ENCODE measurements around the gene PMEPA1.

PMEPA1 gene

DNA sequence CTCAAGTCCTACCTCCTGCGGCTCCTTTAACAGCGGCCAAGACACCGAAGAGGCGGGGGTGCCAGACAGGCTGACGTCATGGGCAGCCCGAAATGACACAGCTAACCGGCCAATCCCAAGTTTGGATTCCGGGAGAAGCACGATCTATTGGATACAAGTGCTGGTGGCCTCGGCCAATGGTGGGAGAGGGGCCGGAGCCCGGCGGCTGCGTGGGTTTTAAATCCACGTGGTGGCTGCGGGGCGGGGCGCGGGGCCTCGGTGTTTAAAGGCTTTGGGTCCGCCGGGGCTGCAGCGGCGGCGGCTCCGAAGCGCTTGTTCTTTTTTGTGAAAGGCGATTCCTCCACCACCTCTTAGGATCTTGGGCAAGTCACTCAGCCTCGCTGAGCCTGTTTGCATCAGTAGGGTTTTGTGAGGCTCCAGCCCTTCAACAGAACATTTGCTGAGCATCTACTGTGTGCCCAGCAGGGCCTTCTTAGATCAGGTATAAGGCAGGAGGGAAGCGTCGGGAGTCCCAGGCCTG lies 8.7 kb upstream of the PMEPA1 start (continued):
- no peak for TF ChIP-seq PRDM2 (tag by site-specific recombination; IDR thresholded peaks at IDR 0.05; ENCODE audit: borderline replicate concordance)
- no peak for TF ChIP-seq ZNF2 (tag by site-specific recombination; IDR thresholded peaks at IDR 0.05)

GRCh38 chr20:57717797-57718196 lies 8.0 kb upstream of the PMEPA1 start:
- Histone ChIP-seq H3K27ac (ENCODE audit: extremely low read depth, low read depth, low read length) (no peak overlapping the region), H3K36me3 (ENCODE audit: control insufficient read depth in 2 of 2, insufficient read depth in 1 of 2, low read length in 2 of 2) (no peaks in the 10 kb centered on the region), H3K4me1 (ENCODE audit: control insufficient read depth, insufficient read depth, low read length) (peaks cover 4% of the 10 kb centered on the region; the same call in 1 of the 2 replicates), H3K9me3 (ENCODE audit: control insufficient read depth, insufficient read depth, low read depth, low read length) (no peaks in the 10 kb centered on the region), H3K4me3 (ENCODE audit: low read depth, low read length) (no peak overlapping the region)
- no peak for TF ChIP-seq ZNF184 (tag by site-specific recombination; IDR thresholded peaks at IDR 0.05)
- TF ChIP-seq ZNF544 (tag by site-specific recombination; IDR thresholded peaks at IDR 0.05): no peak
- TF ChIP-seq, protein P1, sequence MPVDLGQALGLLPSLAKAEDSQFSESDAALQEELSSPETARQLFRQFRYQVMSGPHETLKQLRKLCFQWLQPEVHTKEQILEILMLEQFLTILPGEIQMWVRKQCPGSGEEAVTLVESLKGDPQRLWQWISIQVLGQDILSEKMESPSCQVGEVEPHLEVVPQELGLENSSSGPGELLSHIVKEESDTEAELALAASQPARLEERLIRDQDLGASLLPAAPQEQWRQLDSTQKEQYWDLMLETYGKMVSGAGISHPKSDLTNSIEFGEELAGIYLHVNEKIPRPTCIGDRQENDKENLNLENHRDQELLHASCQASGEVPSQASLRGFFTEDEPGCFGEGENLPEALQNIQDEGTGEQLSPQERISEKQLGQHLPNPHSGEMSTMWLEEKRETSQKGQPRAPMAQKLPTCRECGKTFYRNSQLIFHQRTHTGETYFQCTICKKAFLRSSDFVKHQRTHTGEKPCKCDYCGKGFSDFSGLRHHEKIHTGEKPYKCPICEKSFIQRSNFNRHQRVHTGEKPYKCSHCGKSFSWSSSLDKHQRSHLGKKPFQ (tag by site-specific recombination; IDR thresholded peaks at IDR 0.05): no peak
- CTCF ChIA-PET: no interaction called here
- POLR2A ChIA-PET: interaction anchor here (1.1 to 1.6 kb wide), 2 partner anchors 8 to 31 kb away, joined by 3 to 13 read pairs; partner anchors contain the start of gene PMEPA1

DNA sequence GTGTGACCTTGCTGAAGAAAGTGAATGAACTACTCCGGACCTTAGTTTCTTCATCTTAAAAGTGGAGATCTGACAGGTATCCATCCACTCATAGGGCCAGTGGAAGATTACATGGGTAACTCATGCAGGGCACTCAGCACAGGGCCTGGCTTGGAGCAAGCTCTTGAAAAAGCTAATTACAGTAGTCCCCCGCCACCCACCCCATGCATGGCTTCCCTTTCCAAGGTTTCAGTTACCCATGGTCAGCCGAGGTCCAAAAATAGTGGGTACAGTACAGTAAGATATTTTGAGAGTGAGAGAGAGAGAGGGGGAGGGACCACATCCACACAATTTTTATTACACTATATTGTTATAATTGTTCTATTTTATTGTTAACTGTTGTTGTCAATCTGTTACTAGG lies 7.1 kb upstream of the PMEPA1 start:
- H3K4me1 ChIP-seq (ENCODE audit: control insufficient read depth, insufficient read depth, low read length): peaks cover 4% of the 10 kb centered on the region; the same call in 1 of the 2 replicates

DNA sequence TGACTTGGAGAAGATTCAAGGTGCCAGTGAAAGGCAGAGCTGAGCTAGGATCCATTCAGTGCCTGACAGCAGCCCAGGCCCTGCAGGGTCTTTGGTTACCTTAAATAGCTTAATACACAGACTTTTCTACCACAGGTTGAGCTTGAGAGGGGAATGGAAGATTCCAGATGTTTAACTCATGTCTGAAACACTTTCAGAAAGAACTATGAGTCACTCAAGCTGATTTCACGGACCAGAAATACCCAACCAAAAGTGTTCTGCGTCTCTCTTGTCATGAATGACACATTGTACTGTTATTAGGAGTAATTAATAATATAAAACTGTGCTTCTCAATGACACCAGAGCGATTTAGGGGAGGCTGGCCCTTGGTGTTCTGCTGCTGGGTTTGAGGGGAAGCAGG lies 6.4 kb upstream of the PMEPA1 start:
- no peaks in the 10 kb centered on the region for H3K36me3 ChIP-seq (ENCODE audit: control insufficient read depth in 2 of 2, insufficient read depth in 1 of 2, low read length in 2 of 2)
- POLR2A ChIA-PET: no interaction called here
- no peak overlapping the region for H3K27ac ChIP-seq (ENCODE audit: extremely low read depth, low read depth, low read length)
- no peak overlapping the region for H3K4me3 ChIP-seq (ENCODE audit: low read depth, low read length)
- peaks cover 4% of the 10 kb centered on the region; the same call in 1 of the 2 replicates for H3K4me1 ChIP-seq (ENCODE audit: control insufficient read depth, insufficient read depth, low read length)
- CTCF ChIA-PET: no interaction called here
- H3K9me3 ChIP-seq (ENCODE audit: control insufficient read depth, insufficient read depth, low read depth, low read length): no peaks in the 10 kb centered on the region
- TF ChIP-seq, protein P1 (tag by site-specific recombination; IDR thresholded peaks at IDR 0.05): no peak
- TF ChIP-seq ZNF776 (tag by site-specific recombination; IDR thresholded peaks at IDR 0.05; ENCODE audit: borderline replicate concordance): no peak
- no peak for TF ChIP-seq ZNF513 (tag by site-specific recombination; IDR thresholded peaks at IDR 0.05)
- no peak for TF ChIP-seq ZNF529 (tag by site-specific recombination; IDR thresholded peaks at IDR 0.05; ENCODE audit: insufficient replicate concordance)
- TF ChIP-seq ZBTB10 (tag by site-specific recombination; IDR thresholded peaks at IDR 0.05): no peak
- no peak for TF ChIP-seq ZNF132 (tag by site-specific recombination; IDR thresholded peaks at IDR 0.05; ENCODE audit: borderline replicate concordance)
- TF ChIP-seq ZBTB7A (tag by site-specific recombination; IDR thresholded peaks at IDR 0.05; ENCODE audit: low read depth): no peak
- no peak for TF ChIP-seq ZNF544 (tag by site-specific recombination; IDR thresholded peaks at IDR 0.05)

More for the DNA sequence above, 7.1 kb upstream of the PMEPA1 start:
- no peak for TF ChIP-seq ZNF473 (tag by site-specific recombination; IDR thresholded peaks at IDR 0.05)
- TF ChIP-seq ZNF488 (tag by site-specific recombination; IDR thresholded peaks at IDR 0.05): no peak
- no peak for TF ChIP-seq GLI4 (tag by site-specific recombination; IDR thresholded peaks at IDR 0.05)
- no peaks in the 10 kb centered on the region for H3K9me3 ChIP-seq (ENCODE audit: control insufficient read depth, insufficient read depth, low read depth, low read length)
- H3K4me3 ChIP-seq (ENCODE audit: low read depth, low read length): no peak overlapping the region
- no peak overlapping the region for H3K27ac ChIP-seq (ENCODE audit: extremely low read depth, low read depth, low read length)
- ChIA-PET POLR2A (no interaction called here), CTCF (no interaction called here)
- no peaks in the 10 kb centered on the region for H3K36me3 ChIP-seq (ENCODE audit: control insufficient read depth in 2 of 2, insufficient read depth in 1 of 2, low read length in 2 of 2)
